Small intestine (tissue), 7 donors: ENCODE results near the gene KCNJ5. TPM values are rescaled to one million over a fixed set of nuclear protein-coding genes. Genes with fewer than 3 reads are reported as not detected.

ENCODE experiments used
- DNase-seq, 2 donors: peaks; one replicate each; pipeline versions ENCODE4 v3.0.0 to v3.0.0-alpha.2; 2013
- FAIRE-seq: peaks from 2 replicates; lab custom pipeline; 2012; peaks lifted over from hg19 to GRCh38; lab: Jason Lieb, UNC
- H3K27ac ChIP-seq, 3 donors: one replicate each; pipeline ENCODE4 v1.5.1; 2013; ENCODE audit warnings: low read length in 2 of 3, mild to moderate bottlenecking in 2 of 3, control low read depth in 1 of 3, inconsistent platforms in 1 of 3, low read depth in 1 of 3, moderate library complexity in 1 of 3
- H3K27me3 ChIP-seq, 3 donors: one replicate each; pipeline ENCODE4 v1.6.1; 2013; ENCODE audit warnings: low read length in 3 of 3, inconsistent platforms in 1 of 3; ENCODE audit not compliant: control insufficient read depth in 3 of 3, insufficient read depth in 3 of 3
- H3K36me3 ChIP-seq, 3 donors: one replicate each; pipeline ENCODE4 v1.6.1; 2013; ENCODE audit warnings: low read length in 3 of 3, inconsistent platforms in 1 of 3, low read depth in 1 of 3, mild to moderate bottlenecking in 1 of 3, moderate library complexity in 1 of 3; ENCODE audit not compliant: control insufficient read depth in 3 of 3, insufficient read depth in 2 of 3
- H3K4me1 ChIP-seq, 3 donors: one replicate each; pipeline ENCODE4 v1.6.1; 2013; ENCODE audit warnings: low read length in 2 of 3, inconsistent platforms in 1 of 3, low read depth in 1 of 3, mild to moderate bottlenecking in 1 of 3, moderate library complexity in 1 of 3; ENCODE audit not compliant: control insufficient read depth in 3 of 3, insufficient read depth in 2 of 3
- H3K4me3 ChIP-seq, 3 donors: one replicate each; pipeline ENCODE4 v1.5.1; 2013; ENCODE audit warnings: low read length in 3 of 3, control low read depth in 1 of 3, inconsistent platforms in 1 of 3, low read depth in 1 of 3, mild to moderate bottlenecking in 1 of 3, moderate library complexity in 1 of 3
- H3K9me3 ChIP-seq, 2 donors: one replicate each; pipeline ENCODE4 v1.6.1; 2013; ENCODE audit warnings: low read depth in 1 of 2, low read length in 1 of 2; ENCODE audit not compliant: control insufficient read depth in 2 of 2, insufficient read depth in 1 of 2
- WGBS, 3 donors: extraction: QIAGEN DNeasy Blood & Tissue Kit; methylation state at CpG; one replicate each; pipeline ENCODE4 v1.1.7; 2013; 5-methylcytosine and 5-hydroxymethylcytosine counted together
- polyA plus RNA-seq, 4 donors: library from polyadenylated mRNA; stranded (reverse) in 3 of 4; unstranded in 1 of 4; fragments of 200-250 nt in 3 of 4; fragments of 120-200 nt in 1 of 4; gene quantifications; one replicate each; pipeline versions ENCODE4 v1.2.1 to v1.2.3, GENCODE V29; 2013
- donor health status: healthy with polysubstance abuse.
- donor health status: control.
- donor health status: control.
- donor health status: Bipolar disorder and iron deficiency.
- donor health status: healthy.

The KCNJ5 gene
- polyA plus RNA-seq, 4 donors: 0.10 to 0.76 (median 0.54) TPM; not detected in 1

- Histone ChIP-seq H3K4me3 (no peak overlapping the region), H3K27ac (no peak overlapping the region), H3K4me1 (peaks cover 0 to 4% (median 0%) of the 10 kb centered on the region in 3 donors), H3K9me3 (no peaks in the 10 kb centered on the region), H3K36me3 (no peaks in the 10 kb centered on the region), H3K27me3 (peaks cover 0 to 26% (median 0%) of the 10 kb centered on the region in 3 donors)
- WGBS, 3 donors: 80 to 83% (median 83%) methylated on average over 8 of the region's 8 CpGs
- DNase-seq: no peak
- no peak for FAIRE-seq
Observed at GRCh38 chr11:128909438-128910125, 18.4 kb downstream of the KCNJ5 start.

DNA sequence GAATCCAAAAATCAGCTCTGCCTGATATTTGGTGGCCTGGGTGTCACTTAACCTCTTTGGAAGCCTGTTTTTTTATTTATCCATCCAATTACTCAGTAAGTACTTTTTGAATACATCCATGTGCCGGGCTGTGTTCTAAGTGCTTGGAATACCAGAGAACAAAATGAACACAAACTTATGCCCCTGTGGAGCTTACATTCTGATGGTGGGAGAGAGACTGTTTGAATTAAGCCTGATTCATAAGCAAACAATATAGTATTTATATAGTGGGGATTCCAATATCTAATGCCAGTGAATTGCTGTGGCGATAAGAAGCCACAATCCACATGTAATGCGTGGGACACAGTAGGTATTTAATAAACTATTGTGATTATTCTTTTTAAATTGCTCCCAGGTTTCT is 19.4 kb downstream of the KCNJ5 start:
- Histone ChIP-seq H3K27me3 (peaks cover 0 to 16% (median 0%) of the 10 kb centered on the region in 3 donors), H3K36me3 (no peaks in the 10 kb centered on the region), H3K4me1 (peaks cover 0 to 4% (median 0%) of the 10 kb centered on the region in 3 donors), H3K9me3 (no peaks in the 10 kb centered on the region), H3K27ac (no peak overlapping the region), H3K4me3 (no peak overlapping the region)
- DNase-seq (no peak), FAIRE-seq (no peak)
- WGBS, 3 donors: 89 to 92% (median 90%) methylated on average over 3 of the region's 3 CpGs

DNA sequence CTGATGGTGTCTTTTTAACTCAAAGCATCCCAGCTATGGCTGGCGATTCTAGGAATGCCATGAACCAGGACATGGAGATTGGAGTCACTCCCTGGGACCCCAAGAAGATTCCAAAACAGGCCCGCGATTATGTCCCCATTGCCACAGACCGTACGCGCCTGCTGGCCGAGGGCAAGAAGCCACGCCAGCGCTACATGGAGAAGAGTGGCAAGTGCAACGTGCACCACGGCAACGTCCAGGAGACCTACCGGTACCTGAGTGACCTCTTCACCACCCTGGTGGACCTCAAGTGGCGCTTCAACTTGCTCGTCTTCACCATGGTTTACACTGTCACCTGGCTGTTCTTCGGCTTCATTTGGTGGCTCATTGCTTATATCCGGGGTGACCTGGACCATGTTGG is 20.1 kb downstream of the KCNJ5 start:
- DNase-seq (no peak), FAIRE-seq (no peak)
- no peak overlapping the region for H3K27ac ChIP-seq
- WGBS, 3 donors: 95 to 97% (median 96%) methylated on average over 17 of the region's 17 CpGs
- H3K9me3 ChIP-seq: no peaks in the 10 kb centered on the region
- no peaks in the 10 kb centered on the region for H3K36me3 ChIP-seq
- no peak overlapping the region for H3K4me3 ChIP-seq
- peaks cover 0 to 11% (median 0%) of the 10 kb centered on the region in 3 donors for H3K27me3 ChIP-seq
- H3K4me1 ChIP-seq: peaks cover 0 to under 1% (median 0%) of the 10 kb centered on the region in 3 donors

GRCh38 chr11:128911701-128912100 is 20.5 kb downstream of the KCNJ5 start:
- H3K27me3 ChIP-seq: peaks cover 0 to 6% (median 0%) of the 10 kb centered on the region in 3 donors
- no peaks in the 10 kb centered on the region for H3K4me1 ChIP-seq
- no peak overlapping the region for H3K4me3 ChIP-seq
- no peaks in the 10 kb centered on the region for H3K36me3 ChIP-seq
- WGBS, 3 donors: 92 to 95% (median 94%) methylated on average over 18 of the region's 18 CpGs
- no peaks in the 10 kb centered on the region for H3K9me3 ChIP-seq
- H3K27ac ChIP-seq: no peak overlapping the region
- no peak for DNase-seq
- FAIRE-seq: no peak

DNA sequence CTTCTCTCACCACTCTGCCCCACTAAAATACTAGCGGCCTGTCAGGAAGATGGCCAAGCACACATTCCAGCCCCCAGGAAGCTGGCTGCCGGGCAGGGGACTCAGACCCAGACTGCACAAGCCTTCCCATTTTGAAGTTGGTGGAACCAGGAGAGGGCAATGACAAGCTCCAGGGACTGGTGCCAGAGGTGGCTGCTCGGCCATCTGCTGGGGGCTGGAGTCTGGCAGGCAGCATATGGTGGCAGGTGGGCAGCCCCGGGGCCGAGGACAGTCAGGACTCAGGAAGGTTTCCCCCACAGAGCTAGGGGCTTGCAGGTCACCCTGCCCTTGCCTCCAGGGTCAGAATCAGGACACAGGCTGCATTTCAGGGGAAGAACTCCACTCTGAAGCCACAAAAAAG is 22.6 kb downstream of the KCNJ5 start:
- WGBS, 3 donors: 82 to 91% (median 85%) methylated on average over 5 of the region's 5 CpGs
- DNase-seq (no peak), FAIRE-seq (no peak)
- Histone ChIP-seq H3K36me3 (no peaks in the 10 kb centered on the region), H3K4me3 (no peak overlapping the region), H3K27ac (no peak overlapping the region), H3K4me1 (no peaks in the 10 kb centered on the region), H3K27me3 (peaks cover 0 to 3% (median 0%) of the 10 kb centered on the region in 3 donors), H3K9me3 (no peaks in the 10 kb centered on the region)

GRCh38 chr11:128914216-128915148 is 23.3 kb downstream of the KCNJ5 start:
- H3K4me1 ChIP-seq: no peaks in the 10 kb centered on the region
- no peak for DNase-seq
- 76 to 80% (median 77%) methylated on average over 17 to 18 of the region's 18 CpGs for WGBS, 3 donors
- H3K4me3 ChIP-seq: no peak overlapping the region
- no peak overlapping the region for H3K27ac ChIP-seq
- FAIRE-seq: no peak
- no peaks in the 10 kb centered on the region for H3K27me3 ChIP-seq
- no peaks in the 10 kb centered on the region for H3K9me3 ChIP-seq
- no peaks in the 10 kb centered on the region for H3K36me3 ChIP-seq

DNA sequence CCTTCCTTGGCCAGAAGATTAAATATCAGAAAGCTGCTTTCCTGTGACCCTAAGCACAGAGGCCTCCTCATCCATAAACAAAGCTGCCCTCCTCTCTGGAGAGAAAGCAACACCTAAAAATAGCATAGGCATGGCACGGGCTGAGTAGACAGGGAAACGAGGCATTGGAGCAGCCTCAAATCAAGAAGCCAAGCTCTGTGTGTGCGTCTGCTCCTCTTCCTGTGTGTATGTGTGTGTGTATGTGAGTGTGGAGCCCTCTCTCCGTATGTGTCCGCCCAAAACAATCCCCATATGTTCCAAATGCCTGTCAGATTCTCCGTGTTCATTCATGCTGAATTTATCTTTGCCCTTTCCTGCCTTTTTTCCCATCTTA is 24.0 kb downstream of the KCNJ5 start:
- no peak overlapping the region for H3K27ac ChIP-seq

DNA sequence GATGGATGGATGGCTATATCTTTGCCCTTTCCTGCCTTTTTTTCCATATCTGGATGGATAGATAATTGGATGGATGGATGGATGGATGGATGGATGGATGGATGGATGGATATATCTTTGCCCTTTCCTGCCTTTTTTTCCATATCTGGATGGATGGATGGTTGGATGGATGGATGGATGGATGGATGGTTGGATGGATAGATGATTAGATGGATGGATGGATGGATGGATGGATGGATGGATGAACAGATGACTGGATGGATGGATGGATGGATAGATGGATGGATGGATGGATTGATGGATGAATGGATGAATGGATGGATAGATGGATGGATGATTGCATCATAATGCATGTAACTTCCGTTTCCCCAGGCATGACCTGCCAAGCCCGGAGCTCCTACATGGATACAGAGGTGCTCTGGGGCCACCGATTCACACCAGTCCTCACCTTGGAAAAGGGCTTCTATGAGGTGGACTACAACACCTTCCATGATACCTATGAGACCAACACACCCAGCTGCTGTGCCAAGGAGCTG is 24.9 kb downstream of the KCNJ5 start:
- no peak overlapping the region for H3K27ac ChIP-seq
- no peak for DNase-seq
- no peaks in the 10 kb centered on the region for H3K27me3 ChIP-seq
- WGBS, 3 donors: 62 to 78% (median 74%) methylated on average over 3 of the region's 3 CpGs
- no peak for FAIRE-seq
- H3K4me3 ChIP-seq: no peak overlapping the region
- H3K4me1 ChIP-seq: no peaks in the 10 kb centered on the region
- H3K9me3 ChIP-seq: no peaks in the 10 kb centered on the region
- no peaks in the 10 kb centered on the region for H3K36me3 ChIP-seq

More for the DNA sequence above, 24.0 kb downstream of the KCNJ5 start:
- no peaks in the 10 kb centered on the region for H3K27me3 ChIP-seq
- DNase-seq: no peak
- no peaks in the 10 kb centered on the region for H3K4me1 ChIP-seq
- no peak for FAIRE-seq
- no peaks in the 10 kb centered on the region for H3K9me3 ChIP-seq
- WGBS, 3 donors: 72 to 87% (median 85%) methylated on average over 6 of the region's 6 CpGs
- H3K36me3 ChIP-seq: no peaks in the 10 kb centered on the region
- no peak overlapping the region for H3K4me3 ChIP-seq
